G401.6 (cell line): ENCODE results near the gene POU2F2.

Experiments
- FAIRE-seq: peaks from 2 replicates; lab custom pipeline; 2012; peaks lifted over from hg19 to GRCh38; lab: Jason Lieb, UNC

The POU2F2 gene

DNA sequence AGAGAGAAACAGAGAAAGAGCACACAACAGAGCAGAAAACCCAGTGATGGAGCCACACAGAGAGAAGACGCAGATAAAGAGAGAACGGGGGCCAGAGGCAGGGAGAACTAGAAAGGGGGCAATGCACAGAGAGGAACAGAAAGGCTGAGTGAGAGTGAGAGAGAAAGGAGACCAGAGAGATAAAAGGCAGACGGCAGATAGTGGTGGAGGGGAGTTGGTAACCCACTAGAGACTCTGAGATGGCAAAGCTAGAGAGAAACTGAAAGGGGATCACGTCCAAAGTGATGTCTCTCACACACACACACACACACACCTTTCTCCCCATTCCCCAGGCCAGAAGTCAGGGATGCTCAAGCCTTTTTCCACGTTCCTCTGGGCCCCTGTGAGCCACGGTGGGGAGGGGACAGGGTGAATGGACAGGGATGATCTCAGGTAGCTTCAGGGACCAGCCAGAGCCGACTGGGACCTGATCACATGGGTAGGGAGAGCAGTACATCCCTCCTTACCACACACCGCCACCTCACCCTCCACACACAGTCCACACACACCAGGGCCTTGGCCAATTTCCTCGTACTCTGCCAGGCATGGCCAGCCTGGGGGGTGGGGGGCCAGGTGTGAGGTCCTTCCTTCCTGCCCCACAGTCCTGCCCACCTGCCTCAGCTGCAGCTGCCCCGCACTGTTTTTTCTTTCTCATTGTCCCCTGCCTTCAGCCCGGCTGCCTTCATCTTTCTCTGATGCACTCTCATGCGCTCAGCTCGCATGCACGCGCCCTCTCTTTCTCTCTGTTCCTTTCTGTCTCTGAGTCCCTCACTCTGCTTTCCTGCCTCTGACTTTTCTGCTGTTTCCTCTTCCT lies 22.5 kb upstream of the POU2F2 start:
- FAIRE-seq = no peak

DNA sequence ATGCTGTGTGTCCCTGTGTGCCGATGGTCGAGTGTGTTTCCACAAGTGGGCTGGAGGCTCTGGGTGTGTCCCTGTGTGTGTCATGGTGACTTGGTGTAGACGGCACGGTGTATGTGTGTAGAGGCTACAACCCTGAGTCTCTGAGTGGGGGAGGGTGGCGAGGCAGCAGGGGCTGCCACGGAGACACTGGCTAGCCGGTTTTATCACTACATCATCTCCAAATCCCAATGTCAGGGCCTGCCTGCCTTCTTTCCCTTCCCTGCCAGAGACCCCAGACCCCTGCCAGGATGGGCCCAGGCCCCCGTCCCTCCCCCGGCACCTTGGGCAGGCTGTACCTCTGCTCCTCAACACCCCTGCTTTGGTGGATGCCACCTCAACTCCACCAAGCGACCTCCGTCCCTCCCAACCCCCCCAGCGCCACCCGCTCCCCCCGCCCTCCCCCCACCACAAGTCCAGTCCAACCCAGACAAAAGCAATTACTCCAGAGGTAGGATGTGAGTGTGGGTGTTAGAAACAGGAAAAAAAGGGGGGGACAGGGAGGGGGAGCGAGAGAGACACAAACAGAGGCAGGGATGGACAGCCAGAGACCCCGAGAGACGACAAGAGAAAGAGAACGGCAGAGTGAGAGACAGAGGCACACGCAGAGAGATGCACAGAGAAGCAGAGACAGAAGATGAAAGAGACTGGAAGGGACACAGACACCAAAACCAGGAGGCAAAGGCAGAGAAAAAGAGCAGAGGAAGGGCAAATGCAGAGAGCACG lies 21.6 kb upstream of the POU2F2 start:
- no peak for FAIRE-seq

DNA sequence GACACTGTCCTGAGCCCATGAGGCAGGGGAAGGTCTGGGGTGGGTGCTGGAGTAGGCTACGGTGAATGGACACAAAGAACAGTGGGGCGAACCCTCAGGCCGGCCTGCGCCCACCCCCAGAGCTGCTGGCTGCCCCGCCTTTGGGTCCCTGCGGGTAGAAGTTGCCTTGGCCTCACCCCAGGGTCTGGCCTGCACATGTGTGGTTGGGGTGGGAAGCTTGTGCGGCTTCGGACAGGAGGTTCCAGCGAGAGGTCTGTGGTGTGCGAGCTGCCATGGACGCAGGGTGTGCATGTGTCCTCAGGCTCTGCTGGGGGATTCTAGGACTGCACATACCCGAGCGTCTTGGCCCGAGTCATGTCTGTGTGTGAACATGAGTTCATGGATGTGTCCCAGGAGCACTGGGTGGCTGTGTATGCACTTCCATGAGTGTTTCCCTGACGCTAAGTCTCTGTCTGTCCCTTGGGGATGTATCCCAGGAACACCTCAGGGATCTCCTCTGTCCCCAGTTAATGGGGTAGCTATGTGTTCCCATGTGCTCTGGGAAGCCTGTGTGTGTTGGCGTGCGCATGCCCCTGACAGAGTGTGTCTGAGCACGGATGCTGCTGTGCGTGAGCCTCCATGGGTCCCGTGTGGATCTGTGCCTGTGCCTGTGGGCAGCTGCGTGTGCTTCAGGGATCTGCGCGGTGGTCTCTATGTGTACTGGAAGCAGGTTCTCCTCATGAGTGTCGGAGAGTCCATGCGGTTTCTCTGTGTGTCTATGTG lies 20.8 kb upstream of the POU2F2 start:
- FAIRE-seq = no peak

DNA sequence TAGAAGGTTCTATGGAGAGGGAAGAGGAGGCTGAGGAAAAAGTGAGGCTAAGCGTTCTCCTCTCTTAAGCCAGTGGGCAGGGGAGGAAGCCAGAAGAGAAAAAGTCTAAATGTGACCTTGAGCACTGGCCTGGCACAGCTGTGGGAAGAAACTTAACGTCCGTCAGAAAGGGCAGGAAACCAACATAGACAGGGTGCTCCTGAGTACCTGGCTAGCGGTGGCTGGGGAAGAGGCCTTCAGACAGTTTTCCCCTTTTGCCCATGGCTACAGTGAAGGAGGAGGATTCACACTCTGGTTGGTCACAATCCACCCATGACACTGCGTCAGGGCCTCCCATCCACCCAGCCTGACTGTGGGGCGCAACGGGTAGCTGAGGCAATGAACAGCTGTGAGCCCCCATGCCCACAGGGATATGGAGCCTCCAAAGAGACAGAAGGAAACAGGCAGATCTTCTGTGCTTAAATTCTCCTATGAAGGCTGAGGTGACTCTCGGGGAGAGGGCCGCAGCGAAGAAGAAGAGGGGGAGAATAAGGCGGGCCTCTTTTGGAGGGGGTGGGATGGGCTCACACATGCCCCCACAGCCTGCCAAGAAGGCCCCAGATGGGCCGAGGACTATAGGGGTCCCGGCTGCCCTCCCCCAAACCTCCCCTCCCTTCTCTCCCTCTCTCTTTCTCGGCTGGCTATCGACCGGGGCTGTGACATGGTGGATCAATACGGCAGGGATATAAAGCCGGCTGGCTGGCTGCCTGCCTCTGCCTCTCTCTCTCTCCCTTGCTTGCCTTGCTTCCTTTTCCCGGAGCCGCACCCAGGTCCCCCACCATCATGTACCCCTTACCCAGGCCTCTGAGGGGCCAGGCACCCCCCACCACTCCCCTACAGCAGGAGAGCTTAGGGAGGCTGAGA lies 19.8 kb upstream of the POU2F2 start:
- FAIRE-seq = no peak

DNA sequence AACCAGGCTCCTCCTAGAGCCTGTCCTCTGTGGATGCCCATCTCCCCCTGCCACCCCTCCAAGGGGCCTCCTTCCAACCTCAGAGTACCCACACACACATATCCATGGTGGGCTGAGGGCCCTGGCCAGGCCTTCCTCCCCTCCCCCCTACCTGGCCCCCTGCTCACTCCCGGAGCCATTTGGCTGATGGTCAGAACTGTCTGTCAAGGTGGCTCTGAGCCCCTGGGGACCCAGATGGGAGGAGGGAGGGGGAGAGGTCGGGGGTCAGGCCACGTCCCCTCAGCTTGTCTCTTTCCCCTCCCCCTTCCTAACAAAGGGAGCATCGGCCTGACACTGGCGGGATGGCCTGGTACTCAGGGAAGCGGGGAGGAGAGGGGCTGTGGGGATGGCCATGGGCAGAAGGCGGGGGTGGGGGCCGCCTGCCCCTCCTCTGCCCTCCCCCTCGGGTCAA lies 18.7 kb upstream of the POU2F2 start:
- FAIRE-seq = no peak

DNA sequence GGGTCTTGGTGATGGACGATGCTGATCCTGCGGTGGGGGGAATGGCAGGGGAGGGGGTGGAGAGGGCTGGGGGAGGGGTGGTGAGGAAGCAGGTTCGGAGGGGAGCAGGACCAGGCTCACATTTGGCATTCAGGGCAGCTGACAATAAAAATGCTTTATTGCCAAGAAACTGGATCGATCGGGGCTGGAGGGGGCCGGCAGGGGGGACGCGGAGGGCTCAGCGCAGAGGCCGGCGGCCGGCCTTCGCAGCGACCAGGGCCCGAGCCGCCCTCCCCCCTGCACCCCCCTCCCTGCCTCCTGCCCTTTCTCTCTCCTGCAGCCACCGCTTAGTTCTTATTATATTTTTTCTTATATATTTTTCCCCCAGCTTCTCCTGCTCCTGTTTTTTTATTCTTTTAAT lies 18.1 kb upstream of the POU2F2 start:
- no peak for FAIRE-seq

DNA sequence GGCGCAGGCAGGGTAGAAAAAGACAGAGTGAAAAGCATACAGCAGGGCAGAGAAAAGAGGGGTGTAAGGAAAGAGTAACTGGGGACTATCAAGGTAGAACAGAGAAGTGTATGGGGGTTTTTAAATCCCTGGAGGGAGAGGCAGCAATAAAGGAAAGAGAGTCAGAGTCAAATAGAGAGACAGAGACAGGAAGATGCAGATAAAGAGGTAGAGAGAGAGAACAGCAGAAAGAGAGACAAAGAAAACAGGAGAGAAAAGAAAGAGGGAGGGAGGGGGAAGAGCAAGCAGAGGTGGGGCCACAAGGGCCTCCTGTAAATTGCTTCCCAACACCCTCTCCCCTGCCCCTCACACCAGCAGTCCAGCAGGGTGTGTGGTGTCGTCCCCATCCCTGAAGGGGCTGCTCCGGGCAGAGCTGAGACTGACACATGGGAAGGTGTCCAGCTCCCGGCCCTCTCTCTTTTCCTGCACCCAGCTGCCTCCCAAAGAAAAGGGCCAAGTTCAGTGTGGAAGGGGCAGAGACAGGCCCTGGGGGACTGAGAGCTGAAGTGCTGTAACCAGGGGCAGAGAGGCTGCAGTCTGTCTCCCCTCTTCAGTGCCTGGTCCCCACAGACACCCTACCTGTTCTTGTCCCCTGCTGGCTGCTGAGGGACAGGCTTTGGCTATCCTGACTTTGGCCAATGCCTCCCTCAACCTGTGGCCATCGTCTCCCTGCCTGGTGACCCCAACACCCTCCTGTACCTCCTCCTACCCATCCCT lies 17.4 kb upstream of the POU2F2 start:
- FAIRE-seq = no peak

DNA sequence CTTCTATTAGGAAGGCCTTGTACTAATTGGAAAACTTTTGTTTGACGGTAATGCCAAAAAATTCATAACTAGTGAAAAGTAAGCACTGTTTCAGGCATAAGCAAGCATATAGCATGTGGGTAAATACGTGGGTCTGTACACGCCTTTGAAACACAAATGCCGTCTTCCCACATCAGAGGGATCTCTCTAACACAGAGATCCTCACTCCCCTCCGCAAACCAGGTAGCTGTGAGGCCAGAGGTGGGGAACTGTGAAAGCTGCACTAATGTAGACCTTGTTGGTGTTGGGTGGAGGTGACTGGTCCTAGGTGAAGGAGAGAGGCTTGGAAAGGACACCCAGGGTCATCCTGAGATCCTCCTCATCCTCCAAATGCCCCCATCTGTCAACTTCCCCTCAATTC lies 16.0 kb upstream of the POU2F2 start:
- FAIRE-seq = no peak

DNA sequence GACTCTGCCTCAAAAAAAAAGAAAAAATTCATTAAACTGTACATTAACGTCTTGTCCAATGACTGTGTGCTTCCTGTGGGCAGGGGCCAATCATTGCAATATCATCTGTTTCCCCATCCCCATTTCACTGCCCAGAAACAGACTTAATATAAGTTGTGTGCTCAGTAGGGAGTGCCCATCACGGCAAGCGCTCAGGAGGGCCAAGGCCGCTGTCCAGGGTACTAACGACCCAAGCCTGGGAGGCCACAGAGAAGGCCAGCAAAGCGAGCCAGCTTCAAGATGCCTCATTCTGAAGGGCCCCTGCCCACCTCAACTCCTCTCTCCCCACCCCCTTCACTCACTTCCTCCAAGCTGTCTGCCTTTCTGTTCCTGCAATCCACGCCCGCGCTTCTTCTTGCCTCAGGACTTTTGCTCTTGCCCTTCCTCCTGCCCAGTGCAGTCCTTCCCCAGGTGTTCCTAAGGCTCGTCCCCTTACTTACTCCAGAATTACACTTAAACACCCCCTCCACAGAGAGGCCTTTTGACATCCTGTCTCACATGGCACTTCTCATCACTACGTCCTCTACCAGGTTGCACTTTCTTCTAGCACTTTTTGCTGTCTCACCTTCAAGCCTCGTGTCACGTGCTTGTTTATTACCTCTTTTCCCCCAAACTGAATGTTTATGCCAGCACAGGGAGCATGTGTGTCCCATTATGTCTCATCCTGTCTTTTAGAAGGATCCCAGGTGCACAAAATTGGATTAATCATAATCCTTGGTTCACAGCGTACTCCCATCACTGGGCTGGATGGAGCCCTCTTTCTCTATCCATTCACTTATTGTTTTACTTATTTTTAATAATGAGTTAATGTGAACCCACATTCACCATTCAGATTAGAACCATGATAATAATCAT lies 11.3 kb upstream of the POU2F2 start:
- no peak for FAIRE-seq

DNA sequence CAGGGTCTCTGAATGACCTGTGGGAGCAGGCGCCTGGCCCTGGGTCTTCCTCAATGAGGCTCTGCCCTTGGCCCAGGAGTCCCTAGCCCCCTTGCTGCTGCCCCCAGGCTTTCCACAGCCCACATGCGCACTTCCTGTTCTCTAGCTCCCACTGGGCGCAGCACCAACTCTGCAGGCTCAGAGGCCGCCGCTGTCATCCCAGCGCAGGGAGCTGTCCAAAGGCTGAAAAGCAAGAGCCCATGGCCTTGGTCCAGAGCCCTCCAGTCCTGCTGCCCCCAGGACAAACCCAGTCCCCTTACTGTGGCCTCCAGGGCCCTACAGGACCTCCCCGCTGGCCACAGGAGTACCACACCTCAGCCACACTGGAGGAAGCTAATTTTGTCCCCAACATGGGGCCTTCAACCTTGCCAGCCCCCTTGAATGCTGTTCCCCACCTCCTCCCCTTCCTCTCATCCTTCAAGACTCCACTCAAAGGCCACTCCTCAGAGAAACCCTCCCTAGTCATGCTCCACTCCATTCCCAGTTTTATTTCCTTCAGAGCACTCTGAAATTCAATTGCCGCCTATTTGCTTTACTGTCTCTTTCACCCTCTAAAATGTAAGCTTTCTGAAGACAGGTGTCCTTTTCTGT lies 8.0 kb upstream of the POU2F2 start:
- no peak for FAIRE-seq

DNA sequence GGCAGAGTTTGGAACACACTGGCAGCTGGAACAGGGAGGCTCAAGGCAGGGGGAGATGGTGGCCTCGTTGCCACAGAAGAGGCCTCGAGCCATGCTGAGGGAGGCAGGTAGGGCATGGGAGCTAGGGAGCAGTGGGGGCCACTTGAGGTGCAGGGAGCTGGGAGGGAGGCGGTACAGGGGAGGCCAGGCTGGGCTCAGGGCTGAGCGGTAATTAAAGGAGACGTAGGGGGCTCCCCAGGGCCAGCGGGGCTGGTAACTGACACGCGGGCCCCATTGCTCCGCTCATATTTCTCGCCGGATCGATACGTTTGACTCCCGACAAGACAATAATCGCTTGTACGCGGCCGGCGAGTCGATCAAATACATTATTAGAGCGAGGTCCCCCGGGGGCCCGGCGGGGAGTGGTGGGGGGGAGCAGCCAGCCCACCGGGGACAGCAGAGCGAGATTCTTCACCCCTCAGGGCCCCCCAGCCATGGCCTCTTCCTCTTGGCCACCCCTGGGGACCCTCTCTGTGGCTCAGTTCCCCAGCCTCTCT lies 2.4 kb upstream of the POU2F2 start:
- no peak for FAIRE-seq

GRCh38 chr19:42132851-42133528 lies 744 bp upstream of the POU2F2 start:
- no peak for FAIRE-seq

- FAIRE-seq = no peak
Observed at GRCh38 chr19:42131149-42132029, 857 bp downstream of the POU2F2 start.

DNA sequence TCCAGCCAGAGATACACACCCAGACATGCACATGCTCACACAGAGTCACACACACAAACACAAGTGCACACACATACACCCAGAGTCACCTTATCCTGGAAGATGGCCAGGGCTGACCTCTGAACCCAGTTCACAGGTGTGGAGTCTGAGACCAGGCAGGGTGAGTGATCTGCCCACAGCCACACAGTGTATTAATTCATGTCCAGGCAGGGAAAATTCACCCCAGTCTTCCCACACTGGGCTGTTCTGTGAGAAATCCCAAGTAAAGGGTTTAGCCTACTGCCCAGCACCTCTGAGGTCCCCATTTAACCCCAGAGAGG lies 2.0 kb downstream of the POU2F2 start:
- FAIRE-seq = no peak

GRCh38 chr19:42129399-42130253 lies 2.6 kb downstream of the POU2F2 start:
- FAIRE-seq = no peak

- FAIRE-seq = no peak
Observed at GRCh38 chr19:42126574-42126973, 5.7 kb downstream of the POU2F2 start.

DNA sequence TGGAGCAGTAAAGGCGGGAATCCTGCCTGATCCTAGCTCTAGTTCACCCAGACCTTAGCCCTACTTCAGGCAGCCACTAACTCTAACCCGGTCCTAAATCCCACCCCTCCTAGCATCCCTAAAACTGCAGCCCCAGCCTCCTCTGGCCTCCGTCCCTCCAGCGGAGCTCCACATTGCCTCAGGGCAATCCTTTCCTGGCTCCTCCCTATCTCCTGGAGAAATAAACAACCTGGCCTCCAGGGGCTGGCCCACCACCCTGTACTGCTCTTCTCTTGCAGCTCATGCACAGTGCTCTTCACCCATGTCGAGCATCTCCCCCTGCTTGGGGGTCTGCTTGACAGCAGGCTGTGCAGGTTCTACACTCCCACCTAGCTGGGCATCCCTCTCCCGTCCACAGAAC lies 6.7 kb downstream of the POU2F2 start:
- no peak for FAIRE-seq
